MM.1S (cell line): Measurements from ENCODE around the gene ABCC4.

Experiments
- CTCF ChIP-seq: fragments of 300-600 bp; sonication (generic); IDR thresholded peaks from 2 replicates; pipeline ENCODE4 v1.5.1; 2016; ENCODE audit warnings: antibody characterized with exemption, low read length, mixed read lengths
- EZH2 ChIP-seq: fragments of 300-600 bp; sonication (generic); optimal IDR thresholded peaks from 2 replicates; pipeline ENCODE3; 2017; ENCODE audit warnings: low read depth, mild to moderate bottlenecking, antibody characterized with exemption, low read length, mixed read lengths
- EZH2phosphoT487 ChIP-seq: fragments of 300-600 bp; sonication (generic); IDR thresholded peaks from 2 replicates; pipeline ENCODE4 v1.6.1; 2018; ENCODE audit warnings: antibody characterized with exemption, low read length

DNA sequence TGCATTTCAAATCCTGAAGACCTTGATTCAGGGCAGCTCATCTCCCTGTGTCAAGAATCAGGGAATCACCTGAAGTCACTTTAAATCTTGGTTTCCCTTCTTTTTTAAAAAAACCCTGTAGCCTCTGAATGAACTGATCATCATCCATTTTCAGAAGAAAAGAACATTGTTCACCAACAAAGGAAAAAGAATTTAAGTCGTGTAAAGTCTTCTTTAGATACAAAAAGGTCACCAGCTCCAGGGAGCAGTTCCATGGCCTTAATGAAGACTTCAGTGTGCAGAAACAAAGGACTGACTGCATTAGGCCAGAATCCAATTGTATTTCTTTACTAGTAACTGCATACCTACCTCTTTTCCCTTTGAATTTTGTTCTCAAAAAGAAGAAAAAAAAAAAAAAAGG, 245.0 kb downstream of the ABCC4 start:
- no peak for TF ChIP-seq CTCF
- no peak for TF ChIP-seq EZH2
- TF ChIP-seq EZH2phosphoT487 = no peak
